WERI-Rb-1 (cell line): ENCODE results near the gene RBL2.

ENCODE experiments used
- DNase-seq: peaks from one replicate; pipeline ENCODE4 v3.0.0-alpha.2; 2020
- H3K27ac ChIP-seq: fragments of 250-450 bp; sonication (Bioruptor Pico); 2 replicates; pipeline ENCODE4 v1.5.1; 2020; ENCODE audit warnings: mild to moderate bottlenecking, moderate library complexity
- H3K27me3 ChIP-seq: fragments of 250-450 bp; sonication (Bioruptor Pico); 2 replicates; pipeline ENCODE4 v1.5.1; 2021; ENCODE audit warnings: mild to moderate bottlenecking, low read depth, moderate library complexity; ENCODE audit not compliant: insufficient read depth, severe bottlenecking
- H3K36me3 ChIP-seq: fragments of 250-450 bp; sonication (Bioruptor Pico); 2 replicates; pipeline ENCODE4 v1.5.1; 2020; ENCODE audit warnings: mild to moderate bottlenecking, moderate library complexity
- H3K4me3 ChIP-seq: 2 replicates; pipeline ENCODE4 v1.5.1; 2011; ENCODE audit warnings: low read depth, mild to moderate bottlenecking, control low read depth, low read length
- H3K9me3 ChIP-seq: fragments of 250-450 bp; sonication (Bioruptor Pico); 2 replicates; pipeline ENCODE4 v1.5.1; 2021; ENCODE audit warnings: mild to moderate bottlenecking, moderate library complexity; ENCODE audit not compliant: severe bottlenecking
- TF ChIP-seq, protein P1 (sequence below): IDR thresholded peaks from 2 replicates; pipeline ENCODE4 v1.5.1; 2011; ENCODE audit warnings: low read depth, mild to moderate bottlenecking, control low read depth, inconsistent platforms, low read length

The RBL2 gene

DNA sequence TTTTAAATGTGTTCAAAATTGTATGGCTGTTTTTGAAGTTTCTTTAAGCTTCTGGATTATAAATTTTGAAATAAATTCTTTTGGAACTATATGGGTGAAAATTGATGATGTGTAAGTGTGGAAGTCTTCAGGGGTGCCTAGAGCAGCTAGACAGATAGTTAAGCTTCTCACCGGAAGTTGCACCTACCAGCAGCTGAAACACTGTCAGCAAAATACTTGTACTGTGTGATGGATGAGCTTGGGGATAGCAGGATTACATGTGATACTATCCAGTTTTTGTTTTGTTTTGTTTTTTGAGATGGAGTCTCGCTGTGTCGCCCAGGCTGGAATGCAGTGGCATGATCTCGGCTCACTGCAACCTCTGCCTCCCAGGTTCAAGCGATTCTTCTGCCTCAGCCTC is 19.7 kb downstream of the RBL2 start:
- Histone ChIP-seq H3K36me3 (peaks cover 34% of the 10 kb centered on the region), H3K9me3 (no peaks in the 10 kb centered on the region)
- DNase-seq = no peak

DNA sequence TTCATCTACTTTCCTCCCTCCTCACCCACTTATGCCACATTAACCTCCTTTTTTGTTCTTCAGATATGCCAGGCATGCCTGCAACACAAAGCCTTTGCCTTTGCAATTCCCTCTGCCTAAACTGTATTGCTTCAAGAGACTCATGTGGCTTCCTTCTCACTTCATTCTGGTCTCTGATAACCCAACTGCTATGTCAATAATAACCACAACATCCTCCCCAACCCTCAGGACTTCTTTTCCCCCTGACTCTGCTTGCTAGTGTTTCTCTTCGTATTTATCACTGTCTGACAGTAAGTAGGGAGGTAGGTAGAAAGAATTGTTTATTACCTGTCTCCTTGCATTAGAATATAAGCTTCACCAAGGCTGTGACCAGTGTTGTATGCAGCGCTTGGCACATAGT is 22.4 kb downstream of the RBL2 start:
- Histone ChIP-seq H3K27me3 (no peaks in the 10 kb centered on the region), H3K27ac (no peak overlapping the region), H3K36me3 (peaks cover 46% of the 10 kb centered on the region), H3K9me3 (no peaks in the 10 kb centered on the region), H3K4me3 (no peak overlapping the region)
- DNase-seq = no peak
- TF ChIP-seq, protein P1, sequence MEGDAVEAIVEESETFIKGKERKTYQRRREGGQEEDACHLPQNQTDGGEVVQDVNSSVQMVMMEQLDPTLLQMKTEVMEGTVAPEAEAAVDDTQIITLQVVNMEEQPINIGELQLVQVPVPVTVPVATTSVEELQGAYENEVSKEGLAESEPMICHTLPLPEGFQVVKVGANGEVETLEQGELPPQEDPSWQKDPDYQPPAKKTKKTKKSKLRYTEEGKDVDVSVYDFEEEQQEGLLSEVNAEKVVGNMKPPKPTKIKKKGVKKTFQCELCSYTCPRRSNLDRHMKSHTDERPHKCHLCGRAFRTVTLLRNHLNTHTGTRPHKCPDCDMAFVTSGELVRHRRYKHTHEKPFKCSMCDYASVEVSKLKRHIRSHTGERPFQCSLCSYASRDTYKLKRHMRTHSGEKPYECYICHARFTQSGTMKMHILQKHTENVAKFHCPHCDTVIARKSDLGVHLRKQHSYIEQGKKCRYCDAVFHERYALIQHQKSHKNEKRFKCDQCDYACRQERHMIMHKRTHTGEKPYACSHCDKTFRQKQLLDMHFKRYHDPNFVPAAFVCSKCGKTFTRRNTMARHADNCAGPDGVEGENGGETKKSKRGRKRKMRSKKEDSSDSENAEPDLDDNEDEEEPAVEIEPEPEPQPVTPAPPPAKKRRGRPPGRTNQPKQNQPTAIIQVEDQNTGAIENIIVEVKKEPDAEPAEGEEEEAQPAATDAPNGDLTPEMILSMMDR = no peak

More for the DNA sequence above, 19.7 kb downstream of the RBL2 start:
- Histone ChIP-seq H3K27me3 (no peaks in the 10 kb centered on the region), H3K27ac (no peak overlapping the region), H3K4me3 (no peak overlapping the region)
- TF ChIP-seq, protein P1 = no peak

DNA sequence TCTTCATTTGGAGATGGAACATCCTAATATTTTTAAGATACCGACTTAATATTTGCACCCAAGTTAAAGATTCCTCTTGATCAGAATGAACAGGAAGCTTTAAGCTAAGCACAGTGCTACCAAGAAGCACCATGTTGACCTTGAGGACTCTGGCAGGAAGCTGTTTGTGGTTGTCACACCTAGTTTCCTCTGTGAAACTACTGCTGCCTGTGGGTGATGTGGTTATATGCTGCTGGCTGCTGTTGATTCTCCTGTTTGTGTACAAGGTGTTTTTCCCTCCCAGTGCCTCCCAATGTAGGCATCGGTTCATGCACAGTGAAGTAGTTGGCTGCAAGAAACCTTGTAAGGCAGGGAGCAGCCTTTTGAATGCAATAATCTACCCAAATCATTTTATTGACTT is 23.4 kb downstream of the RBL2 start:
- no peaks in the 10 kb centered on the region for H3K27me3 ChIP-seq
- H3K36me3 ChIP-seq = peaks cover 47% of the 10 kb centered on the region
- TF ChIP-seq, protein P1 = no peak
- H3K27ac ChIP-seq = no peak overlapping the region
- no peak for DNase-seq
- H3K4me3 ChIP-seq = no peak overlapping the region
- no peaks in the 10 kb centered on the region for H3K9me3 ChIP-seq

DNA sequence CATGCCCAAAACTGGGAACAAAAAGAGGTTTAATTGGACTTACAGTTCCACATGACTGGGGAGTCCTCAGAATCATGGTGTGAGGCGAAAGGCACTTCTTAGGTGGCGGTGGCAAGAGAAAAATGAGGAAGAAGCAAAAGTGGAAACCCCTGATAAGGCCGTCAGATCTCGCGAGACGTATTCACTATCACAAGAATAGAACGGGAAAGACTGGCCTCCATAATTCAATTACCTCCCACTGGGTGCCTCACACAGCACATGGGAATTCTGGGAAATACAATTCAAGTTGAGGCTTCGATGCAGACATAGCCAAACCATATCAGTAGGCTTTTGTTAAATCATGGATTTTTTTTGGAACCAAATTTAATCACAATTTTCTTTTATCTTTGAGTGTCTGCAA is 24.4 kb downstream of the RBL2 start:
- Histone ChIP-seq H3K36me3 (peaks cover 49% of the 10 kb centered on the region), H3K27ac (no peak overlapping the region), H3K9me3 (no peaks in the 10 kb centered on the region), H3K4me3 (no peak overlapping the region), H3K27me3 (no peaks in the 10 kb centered on the region)
- DNase-seq = no peak
- TF ChIP-seq, protein P1 = no peak

DNA sequence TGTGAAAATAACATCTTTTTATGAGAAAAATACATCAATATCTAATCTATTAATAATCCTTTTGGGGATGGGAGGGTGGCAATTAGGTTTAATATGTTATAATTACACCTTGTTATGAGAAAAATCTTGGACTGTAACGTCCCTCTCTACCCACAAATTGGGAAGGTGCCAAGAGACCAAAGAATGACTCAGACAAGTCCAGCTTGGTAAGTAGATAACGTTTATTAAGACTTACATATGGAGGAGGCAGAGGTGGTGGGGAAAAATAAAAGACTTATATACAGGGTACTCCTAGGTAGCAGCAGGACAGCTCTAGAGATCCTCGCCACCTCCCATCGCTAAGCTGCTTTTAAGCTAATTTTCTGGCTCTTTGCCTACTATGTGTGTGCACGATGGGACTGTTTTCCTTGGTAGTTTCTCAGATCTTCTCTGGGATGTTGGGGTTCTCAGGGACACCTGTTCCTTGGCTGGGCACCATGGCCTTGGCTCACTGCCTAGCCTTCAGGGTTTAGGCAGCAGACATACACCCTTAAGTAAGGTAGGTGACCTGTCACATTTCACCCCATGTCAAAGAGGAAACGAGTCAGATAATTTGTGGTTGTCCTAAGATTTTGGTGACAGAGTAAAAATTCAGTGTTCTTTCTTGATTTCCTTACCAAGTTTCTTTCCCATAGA is 31.5 kb downstream of the RBL2 start:
- peaks cover 41% of the 10 kb centered on the region for H3K36me3 ChIP-seq
- no peaks in the 10 kb centered on the region for H3K9me3 ChIP-seq
- no peak overlapping the region for H3K27ac ChIP-seq
- no peaks in the 10 kb centered on the region for H3K27me3 ChIP-seq
- TF ChIP-seq, protein P1 = no peak
- no peak overlapping the region for H3K4me3 ChIP-seq
- no peak for DNase-seq

DNA sequence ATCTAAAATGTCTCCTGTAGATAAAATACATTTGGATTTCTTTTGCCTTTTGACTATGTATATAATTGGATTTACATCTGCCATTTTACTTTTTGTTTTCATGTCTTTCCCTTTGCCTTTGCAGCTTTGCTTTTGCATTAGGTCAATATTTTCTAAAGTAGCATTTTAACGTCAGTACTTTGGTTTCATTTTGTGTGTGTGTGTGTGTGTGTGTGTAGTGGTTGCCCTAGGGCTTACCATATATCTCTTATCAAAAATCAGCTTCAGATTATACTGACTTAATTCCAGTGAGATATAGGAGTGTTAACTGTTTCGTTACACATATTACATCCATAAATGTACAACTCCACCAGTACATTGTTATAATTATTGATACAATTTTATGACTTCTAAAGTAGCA is 42.6 kb downstream of the RBL2 start:
- no peaks in the 10 kb centered on the region for H3K27me3 ChIP-seq
- H3K9me3 ChIP-seq = no peaks in the 10 kb centered on the region
- H3K4me3 ChIP-seq = no peak overlapping the region
- H3K27ac ChIP-seq = no peak overlapping the region
- H3K36me3 ChIP-seq = peaks cover 40% of the 10 kb centered on the region
- TF ChIP-seq, protein P1 = no peak
- no peak for DNase-seq
